SK-N-SH (cell line): ENCODE results near the gene VGLL4. TPM values are rescaled to one million over a fixed set of nuclear protein-coding genes. Genes with fewer than 3 reads are reported as not detected.

ENCODE experiments used
- CTCF ChIA-PET: fragments of 300-600, 350-600 bp; formaldehyde crosslinking; extraction: SDS; loops from one replicate; lab custom pipeline; 2021; lab: Yijun Ruan, JAX
- POLR2A ChIA-PET: fragments of 350-600 bp; sonication (Branson Sonifier 250); formaldehyde crosslinking; extraction: SDS; loops from one replicate; lab custom pipeline; 2020; ENCODE audit warnings: antibody characterized with exemption, inconsistent platforms; lab: Yijun Ruan, JAX
- DNase-seq: peaks from one replicate; pipeline ENCODE4 v3.0.0; 2012
- H2AFZ ChIP-seq: fragments of 200-600 bp; sonication (generic); 2 replicates; pipeline ENCODE4 v1.8.1; 2016; ENCODE audit warnings: antibody characterized with exemption, mild to moderate bottlenecking, low read depth
- H3F3A ChIP-seq: fragments of 200-600 bp; sonication (generic); replicated peaks from 2 replicates; pipeline ENCODE3; 2016; ENCODE audit warnings: antibody characterized with exemption, mild to moderate bottlenecking; ENCODE audit not compliant: insufficient read depth
- H3K27ac ChIP-seq, 2 experiments: fragments of 200-500 bp in 1 of 2; fragments of 200-600 bp in 1 of 2; sonication (Bioruptor generic) in 1 of 2; sonication (generic), shearing (Covaris generic) in 1 of 2; 2 replicates each; pipeline versions ENCODE4 v1.5.1 to v1.6.1; 2014 to 2016; ENCODE audit warnings: low read depth in 2 of 2, inconsistent platforms in 1 of 2, low read length in 1 of 2, mild to moderate bottlenecking in 1 of 2, mixed read lengths in 1 of 2
- H3K27me3 ChIP-seq: fragments of 200-600 bp; sonication (generic), shearing (Covaris generic); 2 replicates; pipeline ENCODE4 v1.6.1; 2016; ENCODE audit warnings: mixed run types; ENCODE audit not compliant: insufficient read depth
- H3K36me3 ChIP-seq, 2 experiments: fragments of 200-500 bp in 1 of 2; fragments of 200-600 bp in 1 of 2; sonication (Bioruptor generic) in 1 of 2; sonication (generic) in 1 of 2; replicated peaks in 1 of 2; 2 replicates each; pipeline versions ENCODE3 to v1.5.1; 2014 to 2016; ENCODE audit warnings: low read length in 1 of 2, mild to moderate bottlenecking in 1 of 2; ENCODE audit not compliant: insufficient read depth in 2 of 2, control insufficient read depth in 1 of 2
- H3K4me1 ChIP-seq, 2 experiments: fragments of 200-500 bp in 1 of 2; fragments of 200-600 bp in 1 of 2; sonication (Bioruptor generic) in 1 of 2; sonication (generic), shearing (Covaris generic) in 1 of 2; 2 replicates each; pipeline versions ENCODE4 v1.5.1 to v1.6.1; 2014 to 2016; ENCODE audit warnings: low read depth in 1 of 2, low read length in 1 of 2, mixed run types in 1 of 2; ENCODE audit not compliant: insufficient read depth in 2 of 2, control insufficient read depth in 1 of 2
- H3K4me2 ChIP-seq: fragments of 200-600 bp; sonication (generic), shearing (Covaris generic); 2 replicates; pipeline ENCODE4 v1.6.1; 2017; ENCODE audit warnings: mixed run types
- H3K4me3 ChIP-seq, 2 experiments: fragments of 200-500 bp in 1 of 2; fragments of 200-600 bp in 1 of 2; sonication (Bioruptor generic) in 1 of 2; sonication (generic), shearing (Covaris generic) in 1 of 2; 2 replicates each; pipeline versions ENCODE4 v1.5.1 to v1.8.1; 2014 to 2016; ENCODE audit warnings: low read depth in 2 of 2, inconsistent platforms in 1 of 2, low read length in 1 of 2, mild to moderate bottlenecking in 1 of 2, mixed read lengths in 1 of 2, moderate library complexity in 1 of 2
- H3K79me2 ChIP-seq: fragments of 200-600 bp; sonication (generic); 2 replicates; pipeline ENCODE4 v1.8.1; 2017; ENCODE audit warnings: mild to moderate bottlenecking; ENCODE audit not compliant: insufficient read depth
- H3K9ac ChIP-seq: fragments of 200-600 bp; sonication (generic); 2 replicates; pipeline ENCODE4 v1.6.1; 2017; ENCODE audit warnings: mixed run types
- H3K9me2 ChIP-seq: fragments of 200-600 bp; sonication (generic); 2 replicates; pipeline ENCODE4 v1.6.1; 2017; ENCODE audit warnings: mixed run types
- H3K9me3 ChIP-seq: fragments of 200-600 bp; sonication (generic); 2 replicates; pipeline ENCODE4 v1.6.1; 2017; ENCODE audit warnings: mixed run types, mild to moderate bottlenecking, moderate library complexity
- H4K20me1 ChIP-seq: fragments of 200-600 bp; sonication (generic); 2 replicates; pipeline ENCODE4 v1.6.1; 2017; ENCODE audit warnings: mild to moderate bottlenecking, mixed run types; ENCODE audit not compliant: insufficient read depth
- EZH2phosphoT487 ChIP-seq: fragments of 200-600 bp; sonication (generic); IDR thresholded peaks from 2 replicates; pipeline ENCODE4 v1.6.1; 2017; ENCODE audit warnings: low read depth, mixed run types, mild to moderate bottlenecking, antibody characterized with exemption, moderate library complexity, borderline replicate concordance
- FOSL2 ChIP-seq: IDR thresholded peaks from 2 replicates; pipeline ENCODE4 v1.4.0; 2012; ENCODE audit warnings: low read depth, mild to moderate bottlenecking, moderate library complexity, borderline replicate concordance
- FOXJ3 ChIP-seq: sonication (generic); formaldehyde crosslinking; IDR thresholded peaks from 2 replicates; pipeline ENCODE4 v1.5.1; 2020; ENCODE audit warnings: mild to moderate bottlenecking, missing genetic modification reagents
- IRF3 ChIP-seq: fragments of 150-350 bp; IDR thresholded peaks from 2 replicates; pipeline ENCODE4 v1.6.1; 2016; ENCODE audit warnings: mild to moderate bottlenecking, low read depth, low read length
- MAX ChIP-seq: IDR thresholded peaks from 2 replicates; pipeline ENCODE4 v1.4.0; 2012; ENCODE audit warnings: low read depth
- MEF2A ChIP-seq: IDR thresholded peaks from 2 replicates; pipeline ENCODE4 v1.4.0; 2012; ENCODE audit warnings: low read depth, borderline replicate concordance
- MXI1 ChIP-seq: IDR thresholded peaks from 2 replicates; pipeline ENCODE4 v1.6.1; 2012; ENCODE audit warnings: mild to moderate bottlenecking, low read depth, low read length, improper control_type of control experiment
- NRF1 ChIP-seq: IDR thresholded peaks from 2 replicates; pipeline ENCODE4 v1.6.1; 2012; ENCODE audit warnings: low read depth, mild to moderate bottlenecking, low read length
- PBX3 ChIP-seq: IDR thresholded peaks from 2 replicates; pipeline ENCODE4; 2012
- POLR2AphosphoS5 ChIP-seq: IDR thresholded peaks from 2 replicates; pipeline ENCODE4 v1.6.1; 2012; ENCODE audit warnings: low read depth, low read length
- RAD21 ChIP-seq: IDR thresholded peaks from 2 replicates; pipeline ENCODE4 v1.6.1; 2012; ENCODE audit warnings: mild to moderate bottlenecking, low read length
- RCOR1 ChIP-seq: fragments of 150-350 bp; IDR thresholded peaks from 2 replicates; pipeline ENCODE4 v1.6.1; 2017; ENCODE audit warnings: antibody characterized with exemption, low read length
- REST ChIP-seq: IDR thresholded peaks from 2 replicates; pipeline ENCODE4 v1.6.1; 2012; ENCODE audit warnings: mild to moderate bottlenecking, low read depth, low read length, moderate library complexity
- TEAD4 ChIP-seq: IDR thresholded peaks from 2 replicates; pipeline ENCODE4 v1.4.0; 2012; ENCODE audit warnings: mild to moderate bottlenecking, borderline replicate concordance; ENCODE audit not compliant: insufficient read depth
- WGBS: methylation state at CpG from one replicate; pipeline ENCODE4 v1.1.6; 2017; ENCODE audit warnings: low lambda C conversion rate; 5-methylcytosine and 5-hydroxymethylcytosine counted together
- polyA plus RNA-seq, 3 experiments: library from polyadenylated mRNA; depleted of rRNA; stranded (reverse); fragments of >200 nt; gene quantifications; 2 replicates each; pipeline ENCODE4 v1.2.3, GENCODE V29; 2012
- TF ChIP-seq, protein P1 (sequence below): IDR thresholded peaks from 2 replicates; pipeline ENCODE4 v1.4.0; 2012; ENCODE audit warnings: low read depth, borderline replicate concordance

VGLL4 gene
- polyA plus RNA-seq, 1 of the 3 experiments (the other 2 are of a cell fraction), result 48.9 TPM

DNA sequence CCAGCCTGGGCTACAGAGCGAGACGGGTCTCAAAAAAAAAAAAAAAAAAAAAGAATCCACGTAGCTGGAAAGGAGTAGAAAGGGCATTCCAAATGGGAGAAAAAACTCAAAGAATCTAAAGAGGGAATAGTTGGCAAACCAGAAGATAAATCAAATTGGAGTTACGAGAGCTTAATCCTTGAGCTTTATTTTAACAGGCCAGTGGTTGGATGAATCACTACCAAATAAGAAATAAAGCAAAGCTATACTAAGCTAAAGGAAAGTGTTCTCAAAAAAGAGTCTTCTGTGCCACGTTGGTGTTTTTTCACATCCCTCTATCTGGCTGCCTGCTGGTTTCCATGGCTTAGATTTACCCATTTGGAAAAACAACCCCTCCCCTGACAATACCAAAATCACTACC lies 14.0 kb downstream of the VGLL4 start:
- no peak overlapping the region for H3K4me2 ChIP-seq
- H3K36me3 ChIP-seq, result peaks cover 0 to 18% of the 10 kb centered on the region in 2 experiments
- no peaks in the 10 kb centered on the region for H3K9me3 ChIP-seq
- no peak for TF ChIP-seq RCOR1
- TF ChIP-seq, all 33 proteins: peak for 0
- H3K27ac ChIP-seq, result no peak overlapping the region; a peak in 1 of 4 replicates
- H4K20me1 ChIP-seq, result peaks cover 100% of the 10 kb centered on the region
- no peaks in the 10 kb centered on the region for H3K27me3 ChIP-seq
- H3F3A ChIP-seq, result peaks cover 9% of the 10 kb centered on the region
- H2AFZ ChIP-seq, result no peak overlapping the region
- DNase-seq, result no peak
- ChIA-PET POLR2A (interaction anchor here (0.6 kb wide), 1 partner anchor 73 kb away, joined by 3 read pairs; no protein-coding TSS in a partner anchor), CTCF (no interaction called here)
- peaks cover 100% of the 10 kb centered on the region for H3K79me2 ChIP-seq
- H3K4me3 ChIP-seq, result no peak overlapping the region
- no peaks in the 10 kb centered on the region for H3K9me2 ChIP-seq
- peaks cover 9 to 21% of the 10 kb centered on the region in 2 experiments; a peak in 2 of 4 replicates for H3K4me1 ChIP-seq
- 58% methylated on average over 5 of the region's 5 CpGs for WGBS
- H3K9ac ChIP-seq, result no peak overlapping the region

GRCh38 chr3:11627612-11628011 lies 16.1 kb downstream of the VGLL4 start:
- ChIA-PET CTCF (no interaction called here), POLR2A (no interaction called here)
- Histone ChIP-seq H3K9me3 (no peaks in the 10 kb centered on the region), H2AFZ (no peak overlapping the region), H3K36me3 (peaks cover 0 to 18% of the 10 kb centered on the region in 2 experiments), H3K9ac (no peak overlapping the region), H3K4me2 (no peak overlapping the region), H3K4me3 (no peak overlapping the region), H3K79me2 (peaks cover 100% of the 10 kb centered on the region), H3K27ac (no peak overlapping the region), H4K20me1 (peaks cover 100% of the 10 kb centered on the region), H3F3A (peaks cover 9% of the 10 kb centered on the region), H3K4me1 (peaks cover 5 to 12% of the 10 kb centered on the region in 2 experiments; a peak in 2 of 4 replicates), H3K9me2 (no peaks in the 10 kb centered on the region), H3K27me3 (no peaks in the 10 kb centered on the region)
- no peak for DNase-seq
- TF ChIP-seq MAX (no peak), NRF1 (no peak), PBX3 (no peak), MXI1 (no peak), EZH2phosphoT487 (no peak), IRF3 (no peak), FOXJ3 (no peak)
- WGBS, result 94% methylated on average over 2 of the region's 2 CpGs

DNA sequence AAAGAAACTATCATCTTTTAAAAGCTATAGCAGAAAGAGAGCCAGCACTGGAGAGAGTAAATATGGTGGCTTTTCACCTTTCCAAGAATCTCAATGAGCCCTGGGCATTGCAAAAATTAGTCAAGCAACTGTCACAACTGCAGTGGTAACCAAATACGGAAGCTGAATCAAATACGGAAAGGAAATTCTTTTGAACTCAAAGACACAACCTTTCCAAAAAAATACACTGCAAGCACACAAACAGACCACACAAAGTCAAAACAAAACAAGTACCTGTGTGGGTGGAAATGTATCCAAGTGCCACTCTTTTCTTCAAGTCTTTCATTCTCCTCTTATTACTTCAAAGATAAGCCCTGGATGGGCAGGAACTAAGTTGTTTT lies 17.6 kb downstream of the VGLL4 start:
- peaks cover 100% of the 10 kb centered on the region for H3K79me2 ChIP-seq
- H3F3A ChIP-seq, result peaks cover 9% of the 10 kb centered on the region
- no peak overlapping the region for H2AFZ ChIP-seq
- ChIA-PET POLR2A (no interaction called here), CTCF (interaction anchor here (0.6 to 1.6 kb wide), 4 partner anchors 11 to 382 kb away, joined by 3 to 4 read pairs (median 3); no protein-coding TSS in a partner anchor)
- no peaks in the 10 kb centered on the region for H3K27me3 ChIP-seq
- no peak overlapping the region for H3K9ac ChIP-seq
- H3K4me1 ChIP-seq, result peaks cover 0 to 8% of the 10 kb centered on the region in 2 experiments; a peak in 2 of 4 replicates
- DNase-seq, result no peak
- WGBS, result 50% methylated on average over 2 of the region's 2 CpGs
- peaks cover 0 to 18% of the 10 kb centered on the region in 2 experiments for H3K36me3 ChIP-seq
- no peak overlapping the region for H3K4me2 ChIP-seq
- H3K9me2 ChIP-seq, result no peaks in the 10 kb centered on the region
- H3K4me3 ChIP-seq, result no peak overlapping the region
- H4K20me1 ChIP-seq, result peaks cover 100% of the 10 kb centered on the region
- H3K27ac ChIP-seq, result no peak overlapping the region
- no peaks in the 10 kb centered on the region for H3K9me3 ChIP-seq
- TF ChIP-seq POLR2AphosphoS5 (no peak), MEF2A (no peak), REST (no peak), MXI1 (no peak), TEAD4 (no peak), RAD21 (no peak), FOSL2 (no peak)
- TF ChIP-seq, protein P1, sequence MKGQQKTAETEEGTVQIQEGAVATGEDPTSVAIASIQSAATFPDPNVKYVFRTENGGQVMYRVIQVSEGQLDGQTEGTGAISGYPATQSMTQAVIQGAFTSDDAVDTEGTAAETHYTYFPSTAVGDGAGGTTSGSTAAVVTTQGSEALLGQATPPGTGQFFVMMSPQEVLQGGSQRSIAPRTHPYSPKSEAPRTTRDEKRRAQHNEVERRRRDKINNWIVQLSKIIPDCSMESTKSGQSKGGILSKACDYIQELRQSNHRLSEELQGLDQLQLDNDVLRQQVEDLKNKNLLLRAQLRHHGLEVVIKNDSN, result no peak
